Rectal smooth muscle tissue (tissue), 1 donor: ENCODE data around the gene ABCB6.
A peak's percentile ranks its signal among the peaks of the same experiment; 100 is the strongest.
"Not testable (repeated sequence)": the region's sequence is repeated elsewhere in the genome, so short reads cannot be mapped to it uniquely, and the experiment has no call there.

Experiments used
- H3K27ac ChIP-seq: one replicate; pipeline ENCODE4 v1.7.0; 2013; ENCODE audit warnings: low read depth, low read length, inconsistent platforms
- H3K27me3 ChIP-seq: one replicate; pipeline ENCODE4 v1.7.0; 2013; ENCODE audit warnings: low read length; ENCODE audit not compliant: control insufficient read depth, insufficient read depth
- H3K36me3 ChIP-seq: one replicate; pipeline ENCODE4 v1.7.0; 2013; ENCODE audit warnings: low read length; ENCODE audit not compliant: control insufficient read depth, insufficient read depth
- H3K4me1 ChIP-seq: one replicate; pipeline ENCODE4 v1.7.0; 2013; ENCODE audit warnings: low read length; ENCODE audit not compliant: control insufficient read depth, insufficient read depth
- H3K4me3 ChIP-seq: one replicate; pipeline ENCODE4 v1.7.0; 2013; ENCODE audit warnings: low read length
- H3K9ac ChIP-seq: one replicate; pipeline ENCODE4 v1.7.0; 2013; ENCODE audit warnings: low read length

ABCB6 gene

GRCh38 chr2:219218732-219219701, at the start of gene ABCB6:
Gene ABCB6, minus strand, starts transcription at chr2:219218958. Its CDS starts 285 bp downstream, at chr2:219218673.
- H3K36me3 ChIP-seq = peaks cover 41% of the 10 kb centered on the region
- peaks cover 12% of the 10 kb centered on the region for H3K4me1 ChIP-seq
- H3K9ac ChIP-seq = peak within 1 kb of the TSS; percentile 1
- peak within 1 kb of the TSS; percentile 74 for H3K27ac ChIP-seq
- H3K4me3 ChIP-seq = peak within 1 kb of the TSS; percentile 27
- H3K27me3 ChIP-seq = no peaks in the 10 kb centered on the region

GRCh38 chr2:219268294-219268693, 49.5 kb upstream of the ABCB6 start:
- Histone ChIP-seq H3K9ac (no peak overlapping the region), H3K27me3 (no peaks in the 10 kb centered on the region), H3K27ac (no peak overlapping the region), H3K4me3 (no peak overlapping the region), H3K36me3 (no peaks in the 10 kb centered on the region), H3K4me1 (no peaks in the 10 kb centered on the region)

GRCh38 chr2:219266886-219267285, 48.1 kb upstream of the ABCB6 start:
- Histone ChIP-seq H3K4me3 (no peak overlapping the region), H3K27me3 (no peaks in the 10 kb centered on the region), H3K27ac (no peak overlapping the region)

GRCh38 chr2:219266232-219266631, 47.5 kb upstream of the ABCB6 start:
- H3K27ac ChIP-seq = no peak overlapping the region
- no peak overlapping the region for H3K9ac ChIP-seq
- no peaks in the 10 kb centered on the region for H3K36me3 ChIP-seq
- H3K27me3 ChIP-seq = no peaks in the 10 kb centered on the region
- no peaks in the 10 kb centered on the region for H3K4me1 ChIP-seq
- H3K4me3 ChIP-seq = no peak overlapping the region

More at GRCh38 chr2:219266886-219267285, 48.1 kb upstream of the ABCB6 start:
- Histone ChIP-seq H3K9ac (no peak overlapping the region), H3K36me3 (no peaks in the 10 kb centered on the region), H3K4me1 (no peaks in the 10 kb centered on the region)

GRCh38 chr2:219261024-219261855, 42.5 kb upstream of the ABCB6 start:
- no peak overlapping the region for H3K9ac ChIP-seq
- no peak overlapping the region for H3K4me3 ChIP-seq
- H3K27ac ChIP-seq = no peak overlapping the region
- H3K36me3 ChIP-seq = no peaks in the 10 kb centered on the region
- no peaks in the 10 kb centered on the region for H3K4me1 ChIP-seq
- H3K27me3 ChIP-seq = no peaks in the 10 kb centered on the region

GRCh38 chr2:219258942-219259341, 40.2 kb upstream of the ABCB6 start:
- not testable (repeated sequence) for H3K36me3 ChIP-seq, H3K27ac ChIP-seq, H3K9ac ChIP-seq, H3K4me3 ChIP-seq, H3K27me3 ChIP-seq, H3K4me1 ChIP-seq

GRCh38 chr2:219254590-219255201, 35.9 kb upstream of the ABCB6 start:
- H3K4me3 ChIP-seq = peak overlapping the region; percentile 81
- peaks cover 12% of the 10 kb centered on the region for H3K36me3 ChIP-seq
- peaks cover 15% of the 10 kb centered on the region for H3K4me1 ChIP-seq
- H3K9ac ChIP-seq = no peak overlapping the region
- H3K27me3 ChIP-seq = no peaks in the 10 kb centered on the region
- no peak overlapping the region for H3K27ac ChIP-seq

- H3K27ac ChIP-seq = peak within 1 kb of the TSS; percentile 62
- H3K36me3 ChIP-seq = peaks cover 12% of the 10 kb centered on the region
- H3K4me1 ChIP-seq = peaks cover 22% of the 10 kb centered on the region
- peak within 1 kb of the TSS; percentile 64 for H3K9ac ChIP-seq
- peak within 1 kb of the TSS; percentile 81 for H3K4me3 ChIP-seq
- no peaks in the 10 kb centered on the region for H3K27me3 ChIP-seq
Observed at GRCh38 chr2:219253753-219254589, 35.2 kb upstream of the ABCB6 start, which contains the start of gene TUBA4A. Gene TUBA4A, minus strand, starts transcription at chr2:219253918. Its CDS starts 60 bp downstream, at chr2:219253858.

GRCh38 chr2:219252900-219253752, 34.4 kb upstream of the ABCB6 start, which contains the start of gene TUBA4B:
Gene TUBA4B, plus strand, starts transcription at chr2:219253243. Its CDS starts 165 bp downstream, at chr2:219253408.
- Histone ChIP-seq H3K4me3 (peak within 1 kb of the TSS; percentile 81), H3K9ac (peak within 1 kb of the TSS; percentile 64), H3K36me3 (peaks cover 12% of the 10 kb centered on the region), H3K4me1 (peaks cover 23% of the 10 kb centered on the region), H3K27ac (peak within 1 kb of the TSS; percentile 62), H3K27me3 (no peaks in the 10 kb centered on the region)

GRCh38 chr2:219252570-219252899, 33.8 kb upstream of the ABCB6 start:
- H3K4me3 ChIP-seq = peak overlapping the region; percentile 81
- peak overlapping the region; percentile 26 for H3K9ac ChIP-seq

GRCh38 chr2:219252084-219252483, 33.3 kb upstream of the ABCB6 start:
- Histone ChIP-seq H3K27ac (no peak overlapping the region), H3K27me3 (no peaks in the 10 kb centered on the region), H3K9ac (no peak overlapping the region)

More at GRCh38 chr2:219252570-219252899, 33.8 kb upstream of the ABCB6 start:
- peaks cover 23% of the 10 kb centered on the region for H3K4me1 ChIP-seq
- H3K27me3 ChIP-seq = no peaks in the 10 kb centered on the region
- H3K36me3 ChIP-seq = peaks cover 12% of the 10 kb centered on the region
- peak overlapping the region; percentile 46 for H3K27ac ChIP-seq

More at GRCh38 chr2:219252084-219252483, 33.3 kb upstream of the ABCB6 start:
- peaks cover 23% of the 10 kb centered on the region for H3K4me1 ChIP-seq
- H3K4me3 ChIP-seq = peak overlapping the region; percentile 81
- H3K36me3 ChIP-seq = peaks cover 12% of the 10 kb centered on the region
